ENCODE data around the gene FOSL1.

The FOSL1 gene

DNA sequence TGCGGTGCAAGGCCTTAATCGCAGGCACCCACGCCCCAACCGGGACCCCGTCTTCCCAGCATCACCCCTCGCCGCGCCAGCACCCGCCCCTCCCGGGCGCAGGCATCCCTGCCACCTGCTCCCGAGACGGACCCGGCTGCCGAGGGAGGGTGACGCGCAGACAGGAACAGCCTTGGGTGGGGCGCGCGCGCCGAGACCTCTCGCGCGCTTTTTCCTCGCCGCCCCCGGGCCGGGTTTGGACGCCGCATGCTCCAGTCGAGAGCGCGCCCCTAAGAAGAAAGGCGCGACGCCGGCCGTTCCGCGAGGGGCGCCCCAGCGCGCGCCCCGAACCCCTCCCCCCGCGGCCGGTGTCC is 42.7 kb downstream of the FOSL1 start:
- Histone ChIP-seq H4K20me1 (ENCODE audit: low read depth, low read length) (peaks cover 16% of the 10 kb centered on the region), H3K4me2 (ENCODE audit: low read depth, low read length, poor library complexity, severe bottlenecking) (peak overlapping the region; percentile 86), H3K9me2 (replicated peaks; ENCODE audit: insufficient read depth, low read length) (no peaks in the 10 kb centered on the region), H3K4me3 (ENCODE audit: insufficient read depth, low read length, poor library complexity, severe bottlenecking) (peak overlapping the region; percentile 66), H3K79me2 (ENCODE audit: insufficient read depth, low read length) (peaks cover 45% of the 10 kb centered on the region), H3K36me3 (ENCODE audit: low read length) (peaks cover 24% of the 10 kb centered on the region), H3K9ac (ENCODE audit: low read length) (peak overlapping the region; percentile 97), H2AFZ (ENCODE audit: low read depth, low read length, severe bottlenecking) (no peak overlapping the region), H3K9me3 (ENCODE audit: insufficient read depth, low read length) (no peaks in the 10 kb centered on the region), H3K27ac (ENCODE audit: low read depth, low read length) (peak overlapping the region; percentile 90), H3F3A (ENCODE audit: insufficient read depth) (peaks cover 29% of the 10 kb centered on the region), H3K27me3 (ENCODE audit: low read length) (no peaks in the 10 kb centered on the region)
- TF ChIP-seq, protein P1, sequence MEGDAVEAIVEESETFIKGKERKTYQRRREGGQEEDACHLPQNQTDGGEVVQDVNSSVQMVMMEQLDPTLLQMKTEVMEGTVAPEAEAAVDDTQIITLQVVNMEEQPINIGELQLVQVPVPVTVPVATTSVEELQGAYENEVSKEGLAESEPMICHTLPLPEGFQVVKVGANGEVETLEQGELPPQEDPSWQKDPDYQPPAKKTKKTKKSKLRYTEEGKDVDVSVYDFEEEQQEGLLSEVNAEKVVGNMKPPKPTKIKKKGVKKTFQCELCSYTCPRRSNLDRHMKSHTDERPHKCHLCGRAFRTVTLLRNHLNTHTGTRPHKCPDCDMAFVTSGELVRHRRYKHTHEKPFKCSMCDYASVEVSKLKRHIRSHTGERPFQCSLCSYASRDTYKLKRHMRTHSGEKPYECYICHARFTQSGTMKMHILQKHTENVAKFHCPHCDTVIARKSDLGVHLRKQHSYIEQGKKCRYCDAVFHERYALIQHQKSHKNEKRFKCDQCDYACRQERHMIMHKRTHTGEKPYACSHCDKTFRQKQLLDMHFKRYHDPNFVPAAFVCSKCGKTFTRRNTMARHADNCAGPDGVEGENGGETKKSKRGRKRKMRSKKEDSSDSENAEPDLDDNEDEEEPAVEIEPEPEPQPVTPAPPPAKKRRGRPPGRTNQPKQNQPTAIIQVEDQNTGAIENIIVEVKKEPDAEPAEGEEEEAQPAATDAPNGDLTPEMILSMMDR (IDR thresholded peaks at IDR 0.05; ENCODE audit: insufficient read depth, low read length, poor library complexity, severe bottlenecking): no peak
- no peak for TF ChIP-seq EZH2phosphoT487 (conservative IDR thresholded peaks at IDR 0.05; ENCODE audit: low read length)

DNA sequence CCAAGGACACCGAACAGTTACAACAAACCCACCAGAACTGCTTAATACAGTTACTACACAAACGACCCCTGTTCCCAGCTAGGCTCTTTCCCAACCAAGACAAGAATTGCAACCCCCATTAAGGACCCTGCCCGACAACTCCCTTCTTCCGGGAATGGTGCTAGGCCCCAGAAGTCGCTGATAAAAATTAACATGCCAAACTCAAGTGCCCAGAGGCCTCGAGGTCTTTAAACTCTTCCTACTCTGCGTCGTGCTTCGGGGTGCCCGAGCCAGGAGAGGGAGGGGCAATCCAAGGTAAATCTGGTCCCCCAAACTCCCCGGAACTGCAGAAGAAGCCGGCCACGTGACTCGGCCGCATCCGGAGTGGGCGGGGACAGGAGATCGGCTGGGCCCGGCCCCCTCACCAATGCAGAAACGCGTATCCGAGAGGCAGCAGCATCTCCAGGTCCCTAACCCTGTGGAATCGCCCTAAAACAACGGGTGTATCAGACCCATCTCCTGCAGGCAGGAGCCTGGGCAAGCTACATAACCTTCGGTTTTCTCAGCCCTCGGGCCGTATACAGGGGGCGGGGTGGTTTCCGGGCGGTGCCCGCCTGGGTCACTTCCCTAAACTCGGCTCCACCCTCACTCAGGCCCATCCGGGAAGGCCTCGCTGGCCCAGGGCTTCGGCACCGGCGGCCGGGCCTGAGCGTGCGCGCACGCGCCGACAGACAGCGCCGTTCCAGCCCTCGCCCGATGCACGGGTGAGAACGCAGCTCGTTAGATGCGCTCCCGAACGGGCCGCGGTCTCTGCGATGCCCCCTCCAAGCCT is 43.3 kb downstream of the FOSL1 start:
- no peaks in the 10 kb centered on the region for H3K27me3 ChIP-seq (ENCODE audit: low read length)
- no peaks in the 10 kb centered on the region for H3K9me2 ChIP-seq (replicated peaks; ENCODE audit: insufficient read depth, low read length)
- H3K36me3 ChIP-seq (ENCODE audit: low read length): peaks cover 24% of the 10 kb centered on the region
- peak overlapping the region; percentile 86 for H3K4me2 ChIP-seq (ENCODE audit: low read depth, low read length, poor library complexity, severe bottlenecking)
- TF ChIP-seq EZH2phosphoT487 (conservative IDR thresholded peaks at IDR 0.05; ENCODE audit: low read length): no peak
- TF ChIP-seq, protein P1 (IDR thresholded peaks at IDR 0.05; ENCODE audit: insufficient read depth, low read length, poor library complexity, severe bottlenecking): no peak
- H3K79me2 ChIP-seq (ENCODE audit: insufficient read depth, low read length): peaks cover 41% of the 10 kb centered on the region
- no peak overlapping the region for H2AFZ ChIP-seq (ENCODE audit: low read depth, low read length, severe bottlenecking)
- H3K9ac ChIP-seq (ENCODE audit: low read length): peak overlapping the region; percentile 97
- no peaks in the 10 kb centered on the region for H3K9me3 ChIP-seq (ENCODE audit: insufficient read depth, low read length)
- peaks cover 34% of the 10 kb centered on the region for H3F3A ChIP-seq (ENCODE audit: insufficient read depth)
- peak overlapping the region; percentile 90 for H3K27ac ChIP-seq (ENCODE audit: low read depth, low read length)
- H3K4me3 ChIP-seq (ENCODE audit: insufficient read depth, low read length, poor library complexity, severe bottlenecking): peak overlapping the region; percentile 66
- H4K20me1 ChIP-seq (ENCODE audit: low read depth, low read length): peaks cover 16% of the 10 kb centered on the region

DNA sequence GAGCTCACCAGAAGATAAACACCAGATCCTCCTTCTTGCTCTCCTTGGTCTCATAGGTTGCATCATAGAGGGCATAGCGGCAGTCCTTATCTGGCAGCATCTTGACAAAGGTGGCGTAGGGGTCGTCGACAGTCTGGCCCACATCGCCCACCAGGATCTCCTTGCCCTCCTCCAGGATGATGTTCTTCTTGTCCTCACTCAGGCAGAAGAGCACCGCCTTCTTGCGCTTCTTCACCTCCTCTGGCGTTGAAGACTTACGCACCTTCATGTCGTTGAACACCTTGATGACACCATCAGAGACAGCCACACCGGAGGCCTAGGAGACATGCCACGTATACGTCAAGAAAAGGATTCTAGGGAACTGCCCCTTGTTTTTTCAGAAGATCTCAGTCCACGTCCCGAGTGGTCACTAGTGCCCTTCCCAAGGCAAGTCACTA is 44.2 kb downstream of the FOSL1 start:
- peaks cover 16% of the 10 kb centered on the region for H4K20me1 ChIP-seq (ENCODE audit: low read depth, low read length)
- peak overlapping the region; percentile 97 for H3K9ac ChIP-seq (ENCODE audit: low read length)
- no peak overlapping the region for H2AFZ ChIP-seq (ENCODE audit: low read depth, low read length, severe bottlenecking)
- peak overlapping the region; percentile 66 for H3K4me3 ChIP-seq (ENCODE audit: insufficient read depth, low read length, poor library complexity, severe bottlenecking)
- H3F3A ChIP-seq (ENCODE audit: insufficient read depth): peaks cover 34% of the 10 kb centered on the region
- TF ChIP-seq, protein P1 (IDR thresholded peaks at IDR 0.05; ENCODE audit: insufficient read depth, low read length, poor library complexity, severe bottlenecking): no peak
- TF ChIP-seq EZH2phosphoT487 (conservative IDR thresholded peaks at IDR 0.05; ENCODE audit: low read length): no peak
- H3K4me2 ChIP-seq (ENCODE audit: low read depth, low read length, poor library complexity, severe bottlenecking): peak overlapping the region; percentile 86
- peaks cover 31% of the 10 kb centered on the region for H3K79me2 ChIP-seq (ENCODE audit: insufficient read depth, low read length)
- no peaks in the 10 kb centered on the region for H3K9me2 ChIP-seq (replicated peaks; ENCODE audit: insufficient read depth, low read length)
- H3K9me3 ChIP-seq (ENCODE audit: insufficient read depth, low read length): no peaks in the 10 kb centered on the region
- no peak overlapping the region for H3K27ac ChIP-seq (ENCODE audit: low read depth, low read length)
- no peaks in the 10 kb centered on the region for H3K27me3 ChIP-seq (ENCODE audit: low read length)
- H3K36me3 ChIP-seq (ENCODE audit: low read length): peaks cover 24% of the 10 kb centered on the region
